B cell (primary cell): ENCODE data around the gene CACNA1D. TPM values are rescaled to one million over a fixed set of nuclear protein-coding genes. Genes with fewer than 3 reads are reported as not detected.

ENCODE experiments used
- ATAC-seq: fragments of 200-7000 bp; cut with Tn5 transposase; one replicate; pipeline ENCODE4 v1.10.0; 2021; ENCODE audit warnings: low read depth, mild to moderate bottlenecking, moderate number of reproducible peaks, moderate library complexity
- CTCF ChIA-PET: fragments of 350-600 bp; sonication (Branson Sonifier 250); formaldehyde crosslinking; loops from one replicate; lab custom pipeline; 2021; ENCODE audit warnings: antibody characterized with exemption, inconsistent platforms; lab: Charles Lee
- POLR2A ChIA-PET: fragments of 350-600 bp; sonication (Branson Sonifier 250); formaldehyde crosslinking; loops from one replicate; lab custom pipeline; 2021; ENCODE audit warnings: antibody characterized with exemption; lab: Charles Lee
- DNase-seq: peaks from one replicate; pipeline ENCODE4 v3.0.0; 2013
- H2AFZ ChIP-seq: 2 replicates; pipeline ENCODE4 v1.6.1; 2012; ENCODE audit warnings: mild to moderate bottlenecking, low read depth, low read length; ENCODE audit not compliant: insufficient read depth, poor library complexity, severe bottlenecking
- H3K27ac ChIP-seq, 2 donors: 1 replicate in 1 of 2; 2 replicates in 1 of 2; pipeline ENCODE4 v1.5.1; 2012 to 2013; ENCODE audit warnings: low read length in 2 of 2, mild to moderate bottlenecking in 2 of 2, moderate library complexity in 1 of 2
- H3K27me3 ChIP-seq, 4 experiments: fragments of 200-600 bp in 1 of 4; sonication (generic) in 1 of 4; replicated peaks in 1 of 4; 1 replicate in 2 of 4; 2 replicates in 2 of 4; pipeline versions ENCODE4 v1.6.1 to v1.7.0; 2013 to 2016; ENCODE audit warnings: low read length in 3 of 4, mild to moderate bottlenecking in 2 of 4, mixed read lengths in 1 of 4, moderate library complexity in 1 of 4; ENCODE audit not compliant: insufficient read depth in 4 of 4, control insufficient read depth in 3 of 4; ENCODE audit errors: control extremely low read depth in 1 of 4
- H3K36me3 ChIP-seq, 2 experiments: replicated peaks in 1 of 2; 1 replicate in 1 of 2; 2 replicates in 1 of 2; pipeline versions ENCODE4 v1.6.1 to v1.7.1; 2013; ENCODE audit warnings: low read length in 1 of 2; ENCODE audit not compliant: insufficient read depth in 2 of 2, control insufficient read depth in 1 of 2; ENCODE audit errors: control extremely low read depth in 1 of 2, extremely low read depth in 1 of 2
- H3K4me1 ChIP-seq, 2 donors: fragments of 200-600 bp in 1 of 2; sonication (generic) in 1 of 2; 1 replicate in 1 of 2; 2 replicates in 1 of 2; pipeline versions ENCODE4 v1.5.1 to v1.6.1; 2013 to 2017; ENCODE audit warnings: low read length in 2 of 2; ENCODE audit not compliant: control insufficient read depth in 2 of 2, insufficient read depth in 2 of 2
- H3K4me2 ChIP-seq: replicated peaks from 2 replicates; pipeline ENCODE3; 2012; ENCODE audit warnings: mild to moderate bottlenecking, low read depth, low read length; ENCODE audit not compliant: poor library complexity, severe bottlenecking
- H3K4me3 ChIP-seq, 5 experiments: fragments of 200-600 bp in 1 of 5; sonication (generic) in 1 of 5; 1 replicate in 3 of 5; 2 replicates in 2 of 5; pipeline versions ENCODE4 v1.5.1 to v1.7.0; 2011 to 2016; ENCODE audit warnings: low read length in 4 of 5, mild to moderate bottlenecking in 4 of 5, low read depth in 2 of 5, control low read depth in 1 of 5, moderate library complexity in 1 of 5; ENCODE audit not compliant: insufficient read depth in 1 of 5; ENCODE audit errors: control extremely low read depth in 1 of 5, extremely low read depth in 1 of 5
- H3K79me2 ChIP-seq: fragments of 200-600 bp; sonication (generic); one replicate; pipeline ENCODE4 v1.6.0; 2016; ENCODE audit warnings: low read length; ENCODE audit not compliant: control insufficient read depth, insufficient read depth
- H3K9ac ChIP-seq: fragments of 200-600 bp; sonication (generic); 2 replicates; pipeline ENCODE4 v1.6.1; 2017; ENCODE audit warnings: mild to moderate bottlenecking, low read length, moderate library complexity
- H3K9me3 ChIP-seq, 3 donors: one replicate each; pipeline versions ENCODE4 v1.6.1 to v1.7.1; 2013; ENCODE audit warnings: low read length in 2 of 3; ENCODE audit not compliant: control insufficient read depth in 2 of 3, insufficient read depth in 1 of 3; ENCODE audit errors: control extremely low read depth in 1 of 3
- H4K20me1 ChIP-seq: 2 replicates; pipeline ENCODE4 v1.6.0; 2012; ENCODE audit warnings: mild to moderate bottlenecking, low read length; ENCODE audit not compliant: insufficient read depth, control insufficient read depth, poor library complexity, severe bottlenecking
- H3K27ac Mint-ChIP-seq: one replicate; pipeline ENCODE4 v1.8.0; 2021; ENCODE audit warnings: mixed read lengths
- H3K27me3 Mint-ChIP-seq: one replicate; pipeline ENCODE4 v1.8.0; 2021; ENCODE audit warnings: mixed read lengths
- H3K4me1 Mint-ChIP-seq: one replicate; pipeline ENCODE4 v1.8.0; 2021; ENCODE audit warnings: mixed read lengths
- H3K4me3 Mint-ChIP-seq: one replicate; pipeline ENCODE4 v1.8.0; 2021; ENCODE audit warnings: mixed read lengths
- H3K9me3 Mint-ChIP-seq: one replicate; pipeline ENCODE4 v1.8.0; 2022; ENCODE audit warnings: mixed read lengths; ENCODE audit not compliant: insufficient read depth
- CTCF ChIP-seq: fragments of 200-600 bp; IDR thresholded peaks from one replicate; pipeline ENCODE4 v1.8.0; 2022; ENCODE audit warnings: antibody characterized with exemption, mild to moderate bottlenecking
- EZH2 ChIP-seq: IDR thresholded peaks from 2 replicates; pipeline ENCODE4 v1.6.1; 2012; ENCODE audit warnings: borderline replicate concordance, low read depth, mild to moderate bottlenecking, moderate library complexity, low read length; ENCODE audit not compliant: insufficient read depth, poor library complexity, severe bottlenecking
- WGBS: methylation state at CpG from one replicate; pipeline ENCODE4 v1.1.5; 2013; ENCODE audit warnings: missing lambda C conversion rate; ENCODE audit not compliant: insufficient coverage; 5-methylcytosine and 5-hydroxymethylcytosine counted together
- intact Hi-C: fragments of 100-400 bp; cut with micrococcal nuclease; formaldehyde crosslinking; loops from one replicate; pipeline ENCODE4 v1.10.0; 2022
- polyA plus RNA-seq: library from polyadenylated mRNA; depleted of rRNA; stranded (reverse); fragments of >200 nt; gene quantifications from 2 replicates; pipeline ENCODE4 v1.2.3, GENCODE V29; 2012
- total RNA-seq, 2 donors: library from RNA; stranded (reverse); fragments of 120-200 nt in 1 of 2; gene quantifications; 1 replicate in 1 of 2; 2 replicates in 1 of 2; pipeline versions ENCODE4 v1.2.3 to v1.2.4, GENCODE V29; 2013 to 2022

CACNA1D gene
- total and polyA plus RNA-seq, 2 donors (not counting 1 experiment from before 2014, with no cell fraction given) = 0.06 to 0.07 TPM

- H4K20me1 ChIP-seq = no peaks in the 10 kb centered on the region
- H3K36me3 ChIP-seq = no peaks in the 10 kb centered on the region
- no peaks in the 10 kb centered on the region for H3K27me3 Mint-ChIP-seq
- intact Hi-C loops = no loop called here
- H3K4me2 ChIP-seq = no peak overlapping the region
- H3K9me3 Mint-ChIP-seq = no peaks in the 10 kb centered on the region
- no peak overlapping the region for H3K27ac ChIP-seq
- no peak overlapping the region for H3K27ac Mint-ChIP-seq
- H3K4me3 ChIP-seq = no peak overlapping the region
- CTCF ChIA-PET = no interaction called here
- DNase-seq (no peak), ATAC-seq (no peak)
- no peak overlapping the region for H2AFZ ChIP-seq
- POLR2A ChIA-PET = no interaction called here
- H3K4me1 Mint-ChIP-seq = no peaks in the 10 kb centered on the region
- H3K27me3 ChIP-seq = no peaks in the 10 kb centered on the region
- TF ChIP-seq EZH2 (no peak), CTCF (no peak)
- no peak overlapping the region for H3K9ac ChIP-seq
- no peak overlapping the region for H3K4me3 Mint-ChIP-seq
- no peaks in the 10 kb centered on the region for H3K79me2 ChIP-seq
- no peaks in the 10 kb centered on the region for H3K9me3 ChIP-seq
- no peaks in the 10 kb centered on the region for H3K4me1 ChIP-seq
- whole genome bisulfite sequencing = 80% methylated on average over 1 of the region's 2 CpGs
Measured at GRCh38 chr3:53585049-53585448, 90.6 kb downstream of the CACNA1D start.

GRCh38 chr3:53585627-53586026 is 91.2 kb downstream of the CACNA1D start:
- no peak overlapping the region for H3K27ac ChIP-seq
- H3K27me3 ChIP-seq = no peaks in the 10 kb centered on the region
- no peak overlapping the region for H3K4me2 ChIP-seq
- POLR2A ChIA-PET = no interaction called here
- no peaks in the 10 kb centered on the region for H3K4me1 ChIP-seq
- no peaks in the 10 kb centered on the region for H3K36me3 ChIP-seq
- Mint-ChIP-seq H3K4me1 (no peaks in the 10 kb centered on the region), H3K9me3 (no peaks in the 10 kb centered on the region), H3K4me3 (no peak overlapping the region), H3K27me3 (no peaks in the 10 kb centered on the region), H3K27ac (no peak overlapping the region)
- H3K9ac ChIP-seq = no peak overlapping the region
- WGBS = 81% methylated on average over 6 of the region's 6 CpGs
- TF ChIP-seq CTCF = no peak
- no peak for TF ChIP-seq EZH2
- DNase-seq (no peak), ATAC-seq (no peak)
- H3K9me3 ChIP-seq = no peaks in the 10 kb centered on the region
- CTCF ChIA-PET = interaction anchor here (0.6 kb wide), 1 partner anchor 68 kb away, joined by 4 read pairs; no protein-coding TSS in a partner anchor
- no peaks in the 10 kb centered on the region for H4K20me1 ChIP-seq
- no peak overlapping the region for H3K4me3 ChIP-seq
- intact Hi-C loops = no loop called here
- H2AFZ ChIP-seq = no peak overlapping the region
- H3K79me2 ChIP-seq = no peaks in the 10 kb centered on the region
